Activated CD4-positive, alpha-beta T cell treated with anti-CD3 and anti-CD28 coated beads, Interleukin-2, amount 10 ng/mL, durations not matched to agents 24 days and 14 days (primary cell): ENCODE measurements around the gene SRBD1. TPM values are rescaled to one million over a fixed set of nuclear protein-coding genes. Genes with fewer than 3 reads are reported as not detected.
A peak's percentile ranks its signal among the peaks of the same experiment; 100 is the strongest.

Source experiments
- DNase-seq: peaks from one replicate; pipeline ENCODE4 v3.0.0; 2022
- H3K27ac Mint-ChIP-seq: one replicate; pipeline ENCODE4 v1.8.0; 2022; ENCODE audit warnings: mild to moderate bottlenecking, mixed read lengths
- H3K27me3 Mint-ChIP-seq: one replicate; pipeline ENCODE4 v1.8.0; 2022; ENCODE audit warnings: mixed read lengths
- H3K36me3 Mint-ChIP-seq: one replicate; pipeline ENCODE4 v1.8.0; 2022; ENCODE audit warnings: low read depth, mild to moderate bottlenecking, mixed read lengths
- H3K4me1 Mint-ChIP-seq: one replicate; pipeline ENCODE4 v1.8.0; 2021; ENCODE audit warnings: mixed read lengths
- H3K4me3 Mint-ChIP-seq: one replicate; pipeline ENCODE4 v1.8.0; 2022; ENCODE audit warnings: mild to moderate bottlenecking, moderate library complexity, mixed read lengths
- H3K9me3 Mint-ChIP-seq: one replicate; pipeline ENCODE4 v1.8.0; 2021; ENCODE audit warnings: mixed read lengths
- intact Hi-C: fragments of 100-400 bp; cut with micrococcal nuclease; formaldehyde crosslinking; loops from one replicate; pipeline ENCODE4 v1.15.1; 2023
- total RNA-seq: library from RNA; stranded (reverse); gene quantifications from 2 replicates; pipeline ENCODE4 v1.2.3, GENCODE V29; 2022

SRBD1 gene
- total RNA-seq, 1 donor from 2014 or later = 18.9 TPM

DNA sequence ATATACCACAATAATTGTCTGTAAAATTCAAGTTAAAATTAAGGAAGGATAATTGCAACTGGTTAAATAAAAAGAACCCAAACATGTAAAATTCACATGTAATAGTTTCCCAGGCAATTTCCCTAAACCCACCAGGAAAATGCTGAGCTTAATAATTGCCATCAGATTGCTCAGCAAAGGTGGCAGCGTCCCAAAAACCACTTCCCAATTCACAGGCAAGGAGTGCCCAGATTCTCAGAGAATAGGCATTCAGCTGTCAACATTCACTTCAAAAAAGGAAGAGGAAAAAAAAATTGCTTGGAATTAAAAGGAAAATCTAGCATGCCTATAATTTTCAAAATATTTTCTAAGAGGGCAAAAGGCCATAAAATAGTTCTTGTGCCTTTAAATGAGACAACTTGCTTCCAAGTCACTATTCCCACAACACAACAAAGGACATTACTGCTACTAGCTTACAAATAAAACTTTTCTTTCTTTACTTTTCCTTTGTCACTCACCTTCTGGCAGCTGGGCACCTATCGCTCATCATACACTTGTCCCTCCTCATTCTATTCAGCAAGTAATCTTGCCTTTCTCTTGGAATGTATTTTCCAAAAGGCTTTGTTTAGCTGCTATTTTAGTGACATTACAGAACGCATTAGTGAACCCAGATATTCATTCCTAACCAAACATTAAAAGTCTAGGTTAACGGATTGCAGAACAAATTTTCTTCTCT, 15.2 kb downstream of the SRBD1 start:
- H3K36me3 Mint-ChIP-seq = peaks cover 31% of the 10 kb centered on the region
- peaks cover 5% of the 10 kb centered on the region for H3K4me1 Mint-ChIP-seq
- no peak overlapping the region for H3K4me3 Mint-ChIP-seq
- no peak overlapping the region for H3K27ac Mint-ChIP-seq
- no peaks in the 10 kb centered on the region for H3K27me3 Mint-ChIP-seq
- intact Hi-C loops = no loop called here
- no peak for DNase-seq
- H3K9me3 Mint-ChIP-seq = no peaks in the 10 kb centered on the region

DNA sequence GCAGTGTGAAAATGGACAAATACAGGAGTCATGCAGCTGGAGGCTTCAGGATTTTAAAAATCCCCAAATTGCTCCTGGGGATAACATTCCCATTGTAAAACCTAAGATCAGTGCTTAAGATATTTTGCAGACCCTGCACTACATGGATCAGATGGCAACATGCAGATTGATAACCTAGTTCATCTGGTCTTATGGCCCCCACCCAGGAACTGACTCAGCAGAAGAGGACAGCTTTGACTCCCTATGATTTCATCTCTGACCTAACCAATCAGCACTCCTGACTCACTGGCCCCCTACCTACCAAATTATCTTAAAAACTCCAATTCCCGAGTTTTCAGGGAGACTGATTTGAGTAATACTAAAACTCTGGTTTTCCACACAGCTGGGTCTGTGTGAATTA, 20.0 kb downstream of the SRBD1 start:
- no peaks in the 10 kb centered on the region for H3K9me3 Mint-ChIP-seq
- no peaks in the 10 kb centered on the region for H3K27me3 Mint-ChIP-seq
- peaks cover 18% of the 10 kb centered on the region for H3K36me3 Mint-ChIP-seq
- intact Hi-C loops = no loop called here
- H3K27ac Mint-ChIP-seq = no peak overlapping the region
- no peak for DNase-seq
- H3K4me3 Mint-ChIP-seq = no peak overlapping the region
- H3K4me1 Mint-ChIP-seq = peaks cover 12% of the 10 kb centered on the region

DNA sequence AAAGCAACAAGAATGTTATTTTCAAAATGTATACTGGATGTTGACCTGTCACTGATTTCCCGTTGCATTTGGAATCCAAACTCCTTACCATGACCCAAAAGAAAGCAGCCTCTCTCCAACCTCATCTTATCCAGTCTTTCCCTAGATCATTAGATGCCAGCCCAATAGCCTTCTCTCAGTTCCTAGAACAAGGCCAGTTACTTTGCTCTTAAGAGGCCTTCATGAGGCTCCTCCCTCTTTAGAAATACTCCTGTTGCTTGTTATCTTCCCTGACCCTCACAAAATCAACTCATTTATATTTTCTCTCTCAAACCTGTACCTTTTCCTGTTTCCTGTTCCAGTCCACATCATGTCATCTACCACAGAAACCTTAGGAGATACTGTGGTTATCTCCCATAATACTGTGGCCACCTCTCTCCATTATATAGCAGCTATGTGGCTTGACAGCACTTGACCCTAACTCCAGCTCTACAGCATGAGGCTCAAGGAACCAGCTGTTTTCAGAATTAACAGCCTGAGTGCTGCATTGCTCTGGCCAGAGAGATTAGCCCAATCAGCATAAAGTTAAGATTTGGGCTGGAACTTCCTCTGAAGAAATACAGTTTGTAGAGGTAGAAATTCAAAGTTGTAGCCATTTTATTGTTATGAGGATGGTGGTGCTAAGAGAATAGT, 22.8 kb downstream of the SRBD1 start:
- Mint-ChIP-seq H3K4me3 (no peak overlapping the region), H3K36me3 (peaks cover 17% of the 10 kb centered on the region), H3K9me3 (no peaks in the 10 kb centered on the region), H3K27ac (no peak overlapping the region), H3K27me3 (no peaks in the 10 kb centered on the region), H3K4me1 (peaks cover 13% of the 10 kb centered on the region)
- intact Hi-C loops = no loop called here
- no peak for DNase-seq

DNA sequence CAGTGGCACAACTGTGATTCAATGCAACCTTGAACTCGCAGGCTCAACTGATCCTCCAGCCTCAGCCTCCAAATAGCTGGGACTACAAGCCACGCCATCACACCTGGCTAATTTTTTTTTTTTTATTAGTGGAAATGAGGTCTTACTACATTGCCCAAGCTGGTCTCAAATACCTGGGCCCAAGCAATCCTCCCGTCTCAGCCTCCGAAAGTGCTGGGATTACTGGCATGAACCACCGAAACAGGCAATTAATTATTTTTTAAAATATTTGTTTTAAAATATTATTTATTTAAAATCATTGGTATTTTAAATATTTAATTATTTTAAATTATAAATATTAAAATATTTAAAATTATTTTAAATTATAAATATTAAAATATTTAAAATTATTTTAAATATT, 24.5 kb downstream of the SRBD1 start:
- H3K27ac Mint-ChIP-seq = no peak overlapping the region

DNA sequence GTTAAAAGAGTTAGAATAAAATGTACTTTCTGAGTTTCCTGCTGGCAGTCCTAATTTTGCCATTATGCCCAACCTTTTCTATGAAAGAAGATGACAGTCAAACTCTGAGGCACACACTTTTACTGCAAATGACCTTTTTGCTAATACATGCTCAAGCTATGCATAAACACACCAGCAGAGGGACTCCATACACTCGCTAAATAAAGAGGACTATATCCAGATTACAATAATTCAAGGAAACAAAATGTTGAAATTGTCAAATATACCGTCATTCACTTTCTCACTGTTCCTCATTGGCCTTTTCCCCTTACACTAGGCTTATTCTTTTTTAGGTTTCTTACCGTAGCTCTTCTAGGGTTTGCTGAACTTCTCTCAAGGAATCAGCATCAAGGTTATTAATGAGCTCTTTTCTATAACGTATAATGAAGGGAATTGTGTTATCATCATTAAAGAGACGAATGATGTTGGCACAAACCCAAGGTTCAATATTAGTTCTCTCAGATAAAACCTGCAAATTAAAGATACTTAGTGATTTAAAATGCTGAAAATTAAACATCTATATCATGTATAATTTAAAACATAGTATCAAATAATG, 25.7 kb downstream of the SRBD1 start:
- Mint-ChIP-seq H3K4me1 (peaks cover 10% of the 10 kb centered on the region), H3K9me3 (no peaks in the 10 kb centered on the region), H3K36me3 (peaks cover 8% of the 10 kb centered on the region), H3K27me3 (no peaks in the 10 kb centered on the region), H3K27ac (no peak overlapping the region), H3K4me3 (no peak overlapping the region)
- DNase-seq = peak; percentile 69
- intact Hi-C loops = no loop called here

More for the DNA sequence above, 24.5 kb downstream of the SRBD1 start:
- peaks cover 10% of the 10 kb centered on the region for H3K36me3 Mint-ChIP-seq
- no peak overlapping the region for H3K4me3 Mint-ChIP-seq
- H3K9me3 Mint-ChIP-seq = no peaks in the 10 kb centered on the region
- H3K4me1 Mint-ChIP-seq = peaks cover 13% of the 10 kb centered on the region
- intact Hi-C loops = no loop called here
- no peaks in the 10 kb centered on the region for H3K27me3 Mint-ChIP-seq
- DNase-seq = no peak

DNA sequence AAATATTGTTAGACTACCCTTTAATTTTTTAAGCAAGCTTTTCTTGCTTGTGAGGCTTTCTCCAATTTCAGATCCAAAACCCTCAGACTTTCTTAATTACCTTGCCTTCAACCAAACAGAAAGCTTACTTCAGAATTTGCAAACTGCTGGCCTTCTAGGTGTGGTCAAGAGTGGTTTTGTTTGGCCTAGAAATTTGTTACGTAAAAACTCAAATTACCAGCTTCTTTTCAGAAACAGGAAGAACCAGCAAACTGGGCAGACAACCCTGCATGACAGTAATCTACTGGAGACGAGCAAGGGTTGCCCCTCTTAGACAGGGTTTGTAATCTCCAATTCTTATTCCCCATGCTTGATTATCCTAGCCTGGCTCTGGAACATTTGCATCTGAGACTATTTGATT, 27.1 kb downstream of the SRBD1 start:
- intact Hi-C loops = no loop called here

DNA sequence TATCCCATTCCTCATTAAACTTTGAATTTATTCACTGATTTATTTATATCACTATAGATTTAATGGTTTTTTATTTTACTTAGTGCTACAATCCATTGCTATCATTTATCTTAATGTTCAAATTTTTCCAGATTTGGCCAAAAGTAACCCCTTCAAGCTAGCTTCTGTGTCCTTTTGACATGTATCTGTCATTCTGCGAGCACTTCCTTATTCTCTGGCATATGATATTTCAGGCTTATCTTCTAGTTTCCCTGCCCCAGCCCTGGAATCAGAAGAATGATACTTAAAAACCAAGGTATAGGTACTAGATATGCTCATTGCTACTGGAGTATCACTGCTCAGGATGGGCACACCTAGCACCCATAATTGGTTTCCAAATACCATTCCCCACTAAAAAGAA, 28.5 kb downstream of the SRBD1 start:
- Mint-ChIP-seq H3K4me3 (no peak overlapping the region), H3K27me3 (no peaks in the 10 kb centered on the region), H3K27ac (no peak overlapping the region), H3K4me1 (peaks cover 8% of the 10 kb centered on the region), H3K36me3 (peaks cover 9% of the 10 kb centered on the region), H3K9me3 (no peaks in the 10 kb centered on the region)
- intact Hi-C loops = no loop called here
- DNase-seq = no peak

More for the DNA sequence above, 27.1 kb downstream of the SRBD1 start:
- Mint-ChIP-seq H3K27ac (no peak overlapping the region), H3K4me3 (no peak overlapping the region), H3K4me1 (peaks cover 12% of the 10 kb centered on the region), H3K9me3 (no peaks in the 10 kb centered on the region), H3K27me3 (no peaks in the 10 kb centered on the region), H3K36me3 (peaks cover 5% of the 10 kb centered on the region)
- DNase-seq = no peak

DNA sequence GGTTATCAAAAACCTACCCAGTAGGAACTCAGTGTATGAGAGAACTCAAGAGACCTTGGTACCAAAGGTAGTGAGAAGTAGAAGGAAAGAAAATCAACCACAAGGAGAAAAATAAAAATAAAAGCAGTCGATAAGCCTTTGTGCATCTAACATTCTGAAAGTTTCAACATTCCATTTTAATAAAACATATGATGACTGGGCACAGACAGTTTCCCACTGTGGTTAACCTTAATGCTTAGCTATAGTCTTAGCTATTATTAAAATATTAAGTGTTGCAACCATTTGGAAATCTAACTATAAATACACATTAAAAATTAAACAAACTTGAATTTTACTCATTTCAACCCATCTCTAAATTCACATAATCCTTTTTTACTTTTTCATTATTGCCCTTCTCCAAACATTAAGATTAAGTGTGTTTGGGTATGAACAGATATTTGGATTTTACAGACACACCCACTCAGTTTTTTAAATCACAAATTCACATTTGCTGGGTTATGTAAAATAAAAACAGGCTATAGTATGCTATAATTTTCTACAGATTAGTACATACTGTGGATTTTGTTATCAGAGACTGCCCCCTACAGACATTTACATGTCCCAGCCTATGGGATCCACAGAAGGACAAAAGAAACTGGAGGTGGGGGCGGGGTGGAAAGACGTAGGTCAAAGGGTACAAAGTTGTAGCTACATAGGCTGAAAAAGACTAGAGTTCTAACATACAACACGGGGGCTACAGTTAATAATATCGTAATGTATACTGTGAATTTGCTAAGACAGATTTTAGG, 32.8 kb downstream of the SRBD1 start:
- H3K27me3 Mint-ChIP-seq = no peaks in the 10 kb centered on the region
- no peak overlapping the region for H3K27ac Mint-ChIP-seq
- no peak overlapping the region for H3K4me3 Mint-ChIP-seq
- DNase-seq = peak; percentile 67
- H3K4me1 Mint-ChIP-seq = peaks cover 6% of the 10 kb centered on the region
- no peaks in the 10 kb centered on the region for H3K9me3 Mint-ChIP-seq
- intact Hi-C loops = loop anchor here (1.0 kb wide), 1 partner anchor 597 kb away; no protein-coding TSS in a partner anchor
- H3K36me3 Mint-ChIP-seq = peaks cover 15% of the 10 kb centered on the region

DNA sequence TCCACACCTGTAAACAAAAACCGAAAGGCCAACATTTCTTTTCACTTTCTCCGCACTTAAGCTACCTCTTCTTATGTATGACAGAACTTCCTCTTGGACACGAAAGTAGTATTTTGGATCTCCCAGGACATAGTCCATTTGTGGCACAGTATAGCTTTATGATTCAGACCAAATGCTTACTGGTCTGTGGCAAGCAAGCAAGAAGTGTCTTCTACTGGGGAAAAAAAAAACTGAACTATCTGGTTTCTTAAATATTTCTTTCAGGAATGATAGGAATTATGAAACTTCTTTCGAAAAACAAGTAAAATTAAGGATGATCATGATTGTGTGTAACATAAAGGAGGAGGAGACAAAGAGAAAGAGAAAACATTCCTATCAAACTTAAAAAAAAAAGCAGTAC, 33.6 kb downstream of the SRBD1 start:
- Mint-ChIP-seq H3K36me3 (peaks cover 19% of the 10 kb centered on the region), H3K9me3 (no peaks in the 10 kb centered on the region), H3K27ac (no peak overlapping the region), H3K4me1 (peaks cover 6% of the 10 kb centered on the region), H3K27me3 (no peaks in the 10 kb centered on the region), H3K4me3 (no peak overlapping the region)
- DNase-seq = no peak
- intact Hi-C loops = no loop called here

DNA sequence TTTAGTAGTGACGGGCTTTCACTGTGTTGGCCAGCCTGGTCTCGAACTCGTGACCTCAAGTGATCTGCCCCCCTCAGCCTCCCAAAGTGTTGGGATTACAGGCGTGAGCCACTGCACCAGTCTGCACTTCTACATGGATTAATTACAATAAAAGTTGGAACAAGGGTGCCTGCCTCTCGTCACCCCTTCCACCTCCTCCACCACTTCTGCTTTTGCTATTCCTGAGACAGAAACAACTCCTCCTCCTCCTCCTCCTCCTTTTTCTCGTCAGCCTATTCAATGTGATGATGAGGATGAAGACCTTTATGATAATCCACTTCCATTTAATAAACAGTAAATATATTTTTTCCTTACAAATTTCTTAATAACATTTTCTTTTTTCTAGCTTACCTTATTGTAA, 35.2 kb downstream of the SRBD1 start:
- H3K9me3 Mint-ChIP-seq = no peaks in the 10 kb centered on the region
- no peak for DNase-seq
- H3K27me3 Mint-ChIP-seq = no peaks in the 10 kb centered on the region
- peaks cover 6% of the 10 kb centered on the region for H3K4me1 Mint-ChIP-seq
- no peak overlapping the region for H3K4me3 Mint-ChIP-seq
- H3K27ac Mint-ChIP-seq = no peak overlapping the region
- intact Hi-C loops = no loop called here
- peaks cover 28% of the 10 kb centered on the region for H3K36me3 Mint-ChIP-seq

DNA sequence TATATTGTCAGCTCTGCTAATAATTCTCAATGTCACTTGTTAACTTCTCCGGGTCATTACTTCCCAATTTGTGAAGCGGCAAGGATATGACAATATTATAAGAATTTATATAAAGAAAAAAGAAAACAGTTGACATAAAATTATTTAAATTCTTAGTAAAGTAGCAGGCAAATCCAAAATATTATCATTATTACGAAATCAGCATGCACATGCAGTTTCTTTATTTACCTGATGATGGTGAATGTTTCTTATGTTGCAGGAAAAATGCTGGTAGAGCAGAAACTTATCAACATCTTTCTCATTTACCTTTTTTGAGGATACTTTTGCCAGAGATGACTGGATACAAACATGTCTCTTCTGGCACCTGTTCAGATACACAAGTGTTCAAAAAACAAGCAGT, 38.1 kb downstream of the SRBD1 start:
- H3K4me3 Mint-ChIP-seq = no peak overlapping the region
- no peaks in the 10 kb centered on the region for H3K9me3 Mint-ChIP-seq
- peaks cover 35% of the 10 kb centered on the region for H3K36me3 Mint-ChIP-seq

DNA sequence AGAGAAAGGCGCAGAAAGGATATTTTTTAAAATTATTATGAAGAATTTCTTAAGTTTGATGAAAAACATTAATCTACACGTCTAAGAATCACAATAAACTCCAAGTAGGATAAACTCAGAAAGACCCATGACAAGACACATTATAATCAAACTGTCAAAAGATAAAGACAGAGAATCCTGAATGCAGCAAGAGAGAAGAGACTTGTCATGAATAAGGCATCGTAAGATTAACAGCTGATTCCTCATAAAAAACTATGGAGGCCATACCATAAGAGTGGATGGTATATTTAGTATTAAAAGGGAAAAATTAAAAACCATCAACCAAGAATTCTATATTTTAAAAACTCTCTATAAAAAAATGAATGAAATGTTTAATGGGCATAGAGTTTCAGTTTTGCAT, 39.1 kb downstream of the SRBD1 start:
- Mint-ChIP-seq H3K27me3 (no peaks in the 10 kb centered on the region), H3K9me3 (no peaks in the 10 kb centered on the region), H3K36me3 (peaks cover 33% of the 10 kb centered on the region), H3K27ac (no peak overlapping the region), H3K4me3 (no peak overlapping the region), H3K4me1 (peaks cover 13% of the 10 kb centered on the region)
- intact Hi-C loops = no loop called here
- no peak for DNase-seq

More for the DNA sequence above, 38.1 kb downstream of the SRBD1 start:
- Mint-ChIP-seq H3K27ac (no peak overlapping the region), H3K4me1 (peaks cover 8% of the 10 kb centered on the region), H3K27me3 (no peaks in the 10 kb centered on the region)
- no peak for DNase-seq
- intact Hi-C loops = no loop called here

DNA sequence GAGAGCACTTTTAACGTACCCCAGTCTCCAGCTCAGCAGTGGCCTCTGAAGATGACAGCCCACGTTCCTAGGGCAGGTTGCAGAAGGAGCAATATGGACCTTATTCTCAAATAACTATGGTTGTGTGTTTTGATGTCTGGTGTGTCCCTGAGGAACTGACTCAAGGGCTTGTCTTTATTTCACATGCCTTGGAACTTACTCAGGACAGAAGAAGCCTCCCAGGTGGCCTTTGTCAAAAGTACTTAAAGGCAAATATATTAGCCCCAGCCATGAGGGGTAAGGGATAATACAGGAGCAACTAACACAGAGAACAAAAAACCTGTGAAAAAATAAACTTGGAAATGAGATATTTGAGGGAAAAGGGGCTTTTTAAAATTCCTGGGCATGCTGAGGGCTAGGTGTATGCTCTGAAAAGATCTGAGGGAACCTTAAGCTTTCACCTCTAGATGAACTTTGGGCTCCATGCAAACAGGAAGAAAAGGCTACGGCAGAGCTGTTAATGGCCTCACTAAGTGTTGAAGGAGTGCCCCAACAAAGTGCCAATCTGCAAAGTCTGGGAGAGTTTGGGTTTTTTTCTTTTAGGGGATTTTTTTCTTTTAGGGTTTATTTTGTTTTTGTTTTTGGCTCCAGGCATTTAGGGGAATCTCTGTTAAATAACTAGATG, 40.3 kb downstream of the SRBD1 start:
- no peaks in the 10 kb centered on the region for H3K27me3 Mint-ChIP-seq
- no peak overlapping the region for H3K4me3 Mint-ChIP-seq
- peaks cover 3% of the 10 kb centered on the region for H3K9me3 Mint-ChIP-seq
- H3K36me3 Mint-ChIP-seq = peaks cover 37% of the 10 kb centered on the region
- intact Hi-C loops = no loop called here
- H3K27ac Mint-ChIP-seq = no peak overlapping the region
- DNase-seq = no peak
- peaks cover 17% of the 10 kb centered on the region for H3K4me1 Mint-ChIP-seq
